ENCODE measurements around the gene MMP28.
"Not testable (repeated sequence)": the region's sequence is repeated elsewhere in the genome, so short reads cannot be mapped to it uniquely, and the experiment has no call there.

MMP28 gene

GRCh38 chr17:35765086-35765710 is 30.2 kb downstream of the MMP28 start:
- DNase-seq: no peak

GRCh38 chr17:35764123-35764991 is 31.1 kb downstream of the MMP28 start:
- peak; percentile 52 for DNase-seq

- DNase-seq: no peak
These were observed 31.7 kb downstream of the MMP28 start for GRCh38 chr17:35763767-35764122.

- no peak for DNase-seq
These were observed 33.8 kb downstream of the MMP28 start for GRCh38 chr17:35761601-35762000.

- no peak for DNase-seq
These were observed 34.9 kb downstream of the MMP28 start, which contains the start of gene C17orf50 for GRCh38 chr17:35760587-35760986. Gene C17orf50 (plus strand): TSS chr17:35760887. CDS start chr17:35760942, 55 bp downstream.

GRCh38 chr17:35757243-35757642 is 38.2 kb downstream of the MMP28 start:
- no peak for DNase-seq

- DNase-seq: no peak
These were observed 42.3 kb downstream of the MMP28 start, which contains the start of gene GAS2L2 for GRCh38 chr17:35752945-35753764. Gene GAS2L2 (minus strand): TSS chr17:35753239. CDS start chr17:35752850, 389 bp downstream.

GRCh38 chr17:35752471-35752870 is 43.0 kb downstream of the MMP28 start:
- no peak for DNase-seq

GRCh38 chr17:35751541-35751940 is 43.9 kb downstream of the MMP28 start:
- DNase-seq: not testable (repeated sequence)

GRCh38 chr17:35750526-35751395 is 44.7 kb downstream of the MMP28 start:
- DNase-seq: no peak

- DNase-seq: no peak
These were observed 45.7 kb downstream of the MMP28 start for GRCh38 chr17:35749560-35750412.

GRCh38 chr17:35748979-35749378 is 46.5 kb downstream of the MMP28 start:
- DNase-seq: no peak

- no peak for DNase-seq
These were observed 47.0 kb downstream of the MMP28 start for GRCh38 chr17:35748341-35748841.

GRCh38 chr17:35747540-35748017 is 47.9 kb downstream of the MMP28 start:
- DNase-seq: no peak

GRCh38 chr17:35745749-35746320 is 49.6 kb downstream of the MMP28 start:
- DNase-seq: no peak

GRCh38 chr17:35745246-35745645 is 50.2 kb downstream of the MMP28 start:
- no peak for DNase-seq

- no peak for DNase-seq
These were observed 50.6 kb downstream of the MMP28 start for GRCh38 chr17:35744830-35745229.

- DNase-seq: no peak
These were observed 51.7 kb downstream of the MMP28 start for GRCh38 chr17:35743626-35744328.

- DNase-seq: no peak
These were observed 52.5 kb downstream of the MMP28 start for GRCh38 chr17:35742896-35743477.
